HG03354 (cell line): ENCODE data around the gene PRKCE.
"Not testable (repeated sequence)": the region's sequence is repeated elsewhere in the genome, so short reads cannot be mapped to it uniquely, and the experiment has no call there.

Experiments used
- ATAC-seq: cut with Tn5 transposase; IDR thresholded peaks from one replicate; pipeline ENCODE4 v1.9.1; 2021; ENCODE audit warnings: mild to moderate bottlenecking; ENCODE audit not compliant: unreplicated experiment, poor library complexity, severe bottlenecking

PRKCE gene

DNA sequence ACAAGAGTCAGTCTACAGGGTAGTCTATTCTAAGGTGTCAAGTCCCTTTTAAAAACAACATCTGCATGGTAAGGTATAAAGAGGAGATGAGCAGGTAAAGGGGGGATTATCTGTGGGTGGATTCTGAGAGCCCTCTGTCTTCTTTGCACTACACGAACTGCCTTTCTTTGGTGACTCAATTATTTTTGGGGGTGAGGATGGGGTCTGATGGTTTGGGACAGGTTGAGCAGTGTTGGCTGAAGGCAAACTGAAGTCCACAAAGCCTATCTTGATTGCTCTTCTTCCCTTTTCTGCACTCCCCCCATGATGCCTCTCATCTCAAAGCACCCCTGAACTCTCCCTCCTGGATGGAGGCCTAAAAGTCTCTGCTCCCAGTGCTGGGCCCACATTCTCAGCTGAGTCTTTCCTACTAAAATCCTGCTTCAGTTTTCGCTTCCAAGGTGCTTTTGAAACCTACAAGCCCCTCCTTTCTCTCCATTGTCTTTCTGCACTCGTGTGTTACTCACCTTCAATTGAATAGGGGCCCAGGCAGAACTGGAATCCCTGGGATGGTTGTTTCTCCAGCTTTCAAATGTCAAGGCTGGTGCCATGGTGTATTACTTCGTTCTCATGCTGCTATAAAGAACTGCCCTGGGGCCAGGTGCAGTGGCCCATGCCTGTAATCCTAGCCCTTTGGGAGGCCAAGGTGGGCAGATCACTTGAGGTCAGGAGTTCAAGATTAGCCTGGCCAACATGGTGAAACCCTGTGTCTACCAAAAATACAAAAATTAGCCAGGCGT, 64.3 kb downstream of the PRKCE start:
- ATAC-seq = no peak

DNA sequence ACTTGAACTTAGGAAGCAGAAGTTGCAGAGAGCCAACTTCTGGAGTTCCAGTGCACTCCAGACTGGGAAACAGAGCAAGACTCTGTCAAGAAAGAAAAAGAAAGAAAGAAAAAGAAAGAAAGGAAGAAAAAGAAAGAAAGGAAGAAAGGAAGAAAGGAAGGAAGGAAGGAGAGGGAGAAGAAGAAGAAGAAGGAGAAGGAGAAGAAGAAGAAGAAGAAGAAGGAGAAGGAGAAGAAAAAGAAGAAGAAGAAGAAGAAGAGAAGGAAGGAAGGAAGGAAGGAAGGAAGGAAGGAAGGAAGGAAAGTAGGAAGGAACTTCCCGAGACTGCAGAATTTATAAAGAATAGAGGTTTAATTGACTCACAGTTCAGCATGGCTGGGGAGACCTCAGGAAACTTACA, 65.0 kb downstream of the PRKCE start:
- not testable (repeated sequence) for ATAC-seq

GRCh38 chr2:45716915-45717314, 65.4 kb downstream of the PRKCE start:
- no peak for ATAC-seq

GRCh38 chr2:45720210-45720609, 68.7 kb downstream of the PRKCE start:
- ATAC-seq = no peak

- ATAC-seq = no peak
Observed at GRCh38 chr2:45721150-45721549, 69.7 kb downstream of the PRKCE start.

- no peak for ATAC-seq
Observed at GRCh38 chr2:45722477-45722876, 71.0 kb downstream of the PRKCE start.

- no peak for ATAC-seq
Observed at GRCh38 chr2:45723857-45724256, 72.4 kb downstream of the PRKCE start.

- ATAC-seq = no peak
Observed at GRCh38 chr2:45724335-45724734, 72.9 kb downstream of the PRKCE start.

DNA sequence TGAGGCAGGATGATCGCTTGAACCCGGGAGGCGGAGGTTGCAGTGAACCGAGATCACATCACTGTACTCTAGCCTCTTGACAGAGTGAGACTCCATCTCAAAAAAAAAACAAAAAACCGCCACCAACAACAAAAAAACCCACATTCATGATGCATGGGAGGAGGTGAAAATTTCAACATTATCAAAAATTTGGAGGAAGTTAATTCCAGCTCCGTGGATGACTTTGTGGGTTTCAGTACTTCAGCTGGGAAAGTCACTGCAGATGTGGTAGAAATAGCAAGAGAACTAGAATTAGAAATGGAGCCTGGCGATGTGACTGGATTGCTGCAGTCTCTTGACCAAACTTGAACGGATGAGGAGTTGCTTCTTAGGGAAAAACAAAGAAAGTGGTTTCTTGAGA, 74.3 kb downstream of the PRKCE start:
- no peak for ATAC-seq

- no peak for ATAC-seq
Observed at GRCh38 chr2:45726188-45726587, 74.7 kb downstream of the PRKCE start.

DNA sequence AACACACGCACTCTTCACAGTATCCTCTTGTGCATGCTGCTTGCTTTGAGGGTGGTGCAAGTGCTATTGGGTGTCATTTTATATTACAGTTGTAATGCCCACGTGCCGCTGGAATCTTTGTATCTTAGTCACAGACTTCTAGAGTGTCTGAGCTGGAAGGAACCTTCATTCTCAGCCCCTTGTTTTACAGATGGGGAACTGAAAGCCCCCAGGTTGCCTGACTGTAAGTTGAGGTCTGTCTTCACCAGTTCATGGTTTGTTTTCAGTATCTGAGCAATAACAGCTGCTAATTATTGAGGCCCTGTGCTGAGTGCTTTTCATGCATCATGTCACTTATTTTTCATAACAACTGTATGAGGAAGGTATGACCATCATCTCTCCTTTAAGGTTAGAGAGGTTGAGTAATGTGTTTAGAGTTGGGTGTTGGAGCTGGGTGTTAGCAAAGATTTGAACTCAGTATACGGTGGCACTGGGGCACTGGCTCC, 77.0 kb downstream of the PRKCE start:
- peak; percentile 82 for ATAC-seq

DNA sequence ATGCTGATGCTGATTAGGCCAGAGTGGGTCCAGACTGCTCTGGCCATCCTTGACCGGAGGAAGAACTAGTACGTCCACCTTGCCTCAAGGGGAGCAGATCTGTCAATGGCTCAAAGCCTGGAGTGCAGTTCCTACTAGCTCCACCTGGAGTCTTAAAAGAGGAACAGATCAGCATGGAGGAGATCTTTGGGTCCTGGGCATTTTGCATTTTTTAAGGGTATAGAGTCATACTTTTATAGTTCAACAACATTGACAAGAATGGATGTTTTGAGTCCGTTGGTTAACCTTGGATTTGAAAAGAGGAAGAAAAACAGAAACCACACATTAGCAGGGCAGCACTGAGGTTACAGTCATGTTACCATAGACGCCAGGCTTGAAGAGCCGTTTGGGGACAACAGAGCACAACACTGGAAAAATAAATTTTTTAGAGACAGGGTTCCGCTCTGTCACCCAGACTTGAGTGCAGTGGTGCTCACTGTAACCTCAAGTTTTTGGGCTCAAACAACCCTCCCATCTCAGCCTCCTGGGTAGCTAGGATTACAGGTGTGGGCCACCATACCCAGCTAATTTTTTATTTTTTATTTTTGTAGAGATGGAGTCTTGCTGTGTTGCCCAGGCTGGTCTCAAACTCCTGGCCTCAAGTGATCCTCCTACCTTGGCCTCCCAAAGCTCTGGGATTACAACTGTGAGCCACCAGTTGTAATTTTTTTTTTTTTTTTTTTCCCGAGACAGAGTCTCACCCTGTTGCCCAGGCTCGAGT, 78.5 kb downstream of the PRKCE start:
- ATAC-seq = peak; percentile 64

- ATAC-seq = no peak
Observed at GRCh38 chr2:45731141-45731540, 79.7 kb downstream of the PRKCE start.

DNA sequence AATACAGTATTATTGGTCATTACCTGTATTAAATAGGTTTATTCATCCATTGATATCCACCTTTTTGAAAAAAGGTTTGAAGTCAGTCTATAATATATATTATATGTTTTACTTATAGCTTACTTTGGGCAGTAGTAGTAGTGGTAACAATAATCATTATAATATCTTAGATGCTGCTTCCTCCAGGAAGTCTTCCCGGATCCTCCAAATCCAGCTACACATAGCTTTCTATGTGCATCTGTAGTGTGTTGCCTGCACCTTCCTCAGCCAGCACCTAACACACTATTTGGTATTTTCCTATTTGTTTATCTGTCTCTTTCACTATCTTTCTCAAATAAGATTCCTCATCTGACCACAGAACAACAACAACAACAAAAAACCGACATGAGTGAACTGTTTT, 81.0 kb downstream of the PRKCE start:
- ATAC-seq = no peak

GRCh38 chr2:45732946-45733345, 81.5 kb downstream of the PRKCE start:
- ATAC-seq = no peak

DNA sequence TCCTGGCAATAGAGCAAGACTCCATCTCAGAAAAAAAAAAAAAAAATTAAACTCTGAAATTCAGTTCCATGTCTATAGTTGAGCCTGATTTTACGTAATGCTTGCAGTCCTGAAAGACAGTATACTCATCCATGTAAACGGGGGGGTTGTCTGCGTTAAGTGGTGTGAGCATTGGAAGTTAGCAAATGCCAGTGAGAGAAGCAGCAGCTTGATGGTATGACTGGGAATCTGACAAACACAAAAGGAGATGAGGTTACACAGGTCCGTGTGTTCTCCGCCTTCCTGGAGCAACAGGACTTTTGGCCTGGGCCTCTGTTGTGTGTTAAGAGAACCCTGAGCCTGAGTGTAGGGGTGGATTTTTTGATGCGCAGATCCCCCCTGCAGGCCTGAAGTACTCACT, 82.9 kb downstream of the PRKCE start:
- no peak for ATAC-seq

DNA sequence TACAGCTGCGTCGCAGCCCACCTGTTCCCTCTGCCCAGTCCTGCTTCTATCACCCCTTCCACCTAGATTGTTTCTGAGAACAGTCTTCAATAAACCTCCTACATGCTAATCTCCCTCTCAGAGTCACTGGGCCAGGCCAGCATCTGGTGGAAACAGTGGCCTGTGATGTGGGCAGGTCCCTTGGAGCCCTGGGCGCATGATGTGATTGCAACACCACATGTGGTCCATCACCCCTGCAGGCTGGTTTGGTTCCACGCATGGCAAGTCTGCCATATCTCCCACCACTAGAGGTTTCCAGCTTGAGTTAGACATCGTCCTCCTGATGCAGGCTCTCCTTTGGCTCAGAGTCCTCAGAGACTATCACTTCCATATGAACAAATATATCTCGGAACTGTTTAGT, 83.5 kb downstream of the PRKCE start:
- no peak for ATAC-seq

GRCh38 chr2:45736757-45737704, 85.6 kb downstream of the PRKCE start:
- ATAC-seq = no peak

GRCh38 chr2:45739796-45740485, 88.5 kb downstream of the PRKCE start:
- ATAC-seq = no peak
